ENCODE results near the gene GOLGA1. TPM values are rescaled to one million over a fixed set of nuclear protein-coding genes. Genes with fewer than 3 reads are reported as not detected.

GOLGA1 gene
- total and polyA plus RNA-seq, 2 of the 13 experiments (the other 11 are each of a cell fraction or from before 2014, with no cell fraction given): 12.7 to 15.9 TPM

- TF ChIP-seq, protein P1, sequence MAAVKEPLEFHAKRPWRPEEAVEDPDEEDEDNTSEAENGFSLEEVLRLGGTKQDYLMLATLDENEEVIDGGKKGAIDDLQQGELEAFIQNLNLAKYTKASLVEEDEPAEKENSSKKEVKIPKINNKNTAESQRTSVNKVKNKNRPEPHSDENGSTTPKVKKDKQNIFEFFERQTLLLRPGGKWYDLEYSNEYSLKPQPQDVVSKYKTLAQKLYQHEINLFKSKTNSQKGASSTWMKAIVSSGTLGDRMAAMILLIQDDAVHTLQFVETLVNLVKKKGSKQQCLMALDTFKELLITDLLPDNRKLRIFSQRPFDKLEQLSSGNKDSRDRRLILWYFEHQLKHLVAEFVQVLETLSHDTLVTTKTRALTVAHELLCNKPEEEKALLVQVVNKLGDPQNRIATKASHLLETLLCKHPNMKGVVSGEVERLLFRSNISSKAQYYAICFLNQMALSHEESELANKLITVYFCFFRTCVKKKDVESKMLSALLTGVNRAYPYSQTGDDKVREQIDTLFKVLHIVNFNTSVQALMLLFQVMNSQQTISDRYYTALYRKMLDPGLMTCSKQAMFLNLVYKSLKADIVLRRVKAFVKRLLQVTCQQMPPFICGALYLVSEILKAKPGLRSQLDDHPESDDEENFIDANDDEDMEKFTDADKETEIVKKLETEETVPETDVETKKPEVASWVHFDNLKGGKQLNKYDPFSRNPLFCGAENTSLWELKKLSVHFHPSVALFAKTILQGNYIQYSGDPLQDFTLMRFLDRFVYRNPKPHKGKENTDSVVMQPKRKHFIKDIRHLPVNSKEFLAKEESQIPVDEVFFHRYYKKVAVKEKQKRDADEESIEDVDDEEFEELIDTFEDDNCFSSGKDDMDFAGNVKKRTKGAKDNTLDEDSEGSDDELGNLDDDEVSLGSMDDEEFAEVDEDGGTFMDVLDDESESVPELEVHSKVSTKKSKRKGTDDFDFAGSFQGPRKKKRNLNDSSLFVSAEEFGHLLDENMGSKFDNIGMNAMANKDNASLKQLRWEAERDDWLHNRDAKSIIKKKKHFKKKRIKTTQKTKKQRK (IDR thresholded peaks at IDR 0.05; ENCODE audit: low read length): no peak
- no peak for TF ChIP-seq HOXA5 (CRISPR knock-in tag; IDR thresholded peaks at IDR 0.05)
- no peak for TF ChIP-seq ZNF335 (CRISPR knock-in tag; IDR thresholded peaks at IDR 0.05)
- TF ChIP-seq SMYD3 (CRISPR knock-in tag; IDR thresholded peaks at IDR 0.05): no peak
- no peak for TF ChIP-seq NKX3-1 (CRISPR knock-in tag; IDR thresholded peaks at IDR 0.05)
- TF ChIP-seq ZNF296 (CRISPR knock-in tag; conservative IDR thresholded peaks at IDR 0.05): no peak
- no peak for TF ChIP-seq NFIB (CRISPR knock-in tag; IDR thresholded peaks at IDR 0.05; ENCODE audit: borderline replicate concordance)
- TF ChIP-seq ATAD3A (CRISPR knock-in tag; IDR thresholded peaks at IDR 0.05): no peak
- TF ChIP-seq ZNF121 (CRISPR knock-in tag; IDR thresholded peaks at IDR 0.05): peak; percentile 70; the same call in 1 of the 2 replicates
- TF ChIP-seq ZNF850 (CRISPR knock-in tag; conservative IDR thresholded peaks at IDR 0.05): no peak
- no peak for TF ChIP-seq ZC3H4 (CRISPR knock-in tag; IDR thresholded peaks at IDR 0.05; ENCODE audit: borderline replicate concordance)
- TF ChIP-seq NPAS2 (CRISPR knock-in tag; IDR thresholded peaks at IDR 0.05; ENCODE audit: borderline replicate concordance): no peak
- no peak for TF ChIP-seq POLR2AphosphoS2 (IDR thresholded peaks at IDR 0.05; ENCODE audit: low read depth, low read length)
- TF ChIP-seq SMC3 (IDR thresholded peaks at IDR 0.05; ENCODE audit: low read length): no peak
- no peak for TF ChIP-seq MAZ (IDR thresholded peaks at IDR 0.05; ENCODE audit: borderline replicate concordance, low read depth, low read length)
- no peak for TF ChIP-seq MAZ (CRISPR knock-in tag; IDR thresholded peaks at IDR 0.05; ENCODE audit: low read depth)
- TF ChIP-seq ZNF674 (CRISPR knock-in tag; IDR thresholded peaks at IDR 0.05; ENCODE audit: low read depth): no peak
- TF ChIP-seq, protein P2, sequence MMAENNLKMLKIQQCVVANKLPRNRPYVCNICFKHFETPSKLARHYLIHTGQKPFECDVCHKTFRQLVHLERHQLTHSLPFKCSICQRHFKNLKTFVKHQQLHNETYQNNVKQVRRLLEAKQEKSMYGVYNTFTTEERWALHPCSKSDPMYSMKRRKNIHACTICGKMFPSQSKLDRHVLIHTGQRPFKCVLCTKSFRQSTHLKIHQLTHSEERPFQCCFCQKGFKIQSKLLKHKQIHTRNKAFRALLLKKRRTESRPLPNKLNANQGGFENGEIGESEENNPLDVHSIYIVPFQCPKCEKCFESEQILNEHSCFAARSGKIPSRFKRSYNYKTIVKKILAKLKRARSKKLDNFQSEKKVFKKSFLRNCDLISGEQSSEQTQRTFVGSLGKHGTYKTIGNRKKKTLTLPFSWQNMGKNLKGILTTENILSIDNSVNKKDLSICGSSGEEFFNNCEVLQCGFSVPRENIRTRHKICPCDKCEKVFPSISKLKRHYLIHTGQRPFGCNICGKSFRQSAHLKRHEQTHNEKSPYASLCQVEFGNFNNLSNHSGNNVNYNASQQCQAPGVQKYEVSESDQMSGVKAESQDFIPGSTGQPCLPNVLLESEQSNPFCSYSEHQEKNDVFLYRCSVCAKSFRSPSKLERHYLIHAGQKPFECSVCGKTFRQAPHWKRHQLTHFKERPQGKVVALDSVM (CRISPR knock-in tag; IDR thresholded peaks at IDR 0.05): peak; percentile 59; the same call in 1 of the 2 replicates
- TF ChIP-seq, protein P3, sequence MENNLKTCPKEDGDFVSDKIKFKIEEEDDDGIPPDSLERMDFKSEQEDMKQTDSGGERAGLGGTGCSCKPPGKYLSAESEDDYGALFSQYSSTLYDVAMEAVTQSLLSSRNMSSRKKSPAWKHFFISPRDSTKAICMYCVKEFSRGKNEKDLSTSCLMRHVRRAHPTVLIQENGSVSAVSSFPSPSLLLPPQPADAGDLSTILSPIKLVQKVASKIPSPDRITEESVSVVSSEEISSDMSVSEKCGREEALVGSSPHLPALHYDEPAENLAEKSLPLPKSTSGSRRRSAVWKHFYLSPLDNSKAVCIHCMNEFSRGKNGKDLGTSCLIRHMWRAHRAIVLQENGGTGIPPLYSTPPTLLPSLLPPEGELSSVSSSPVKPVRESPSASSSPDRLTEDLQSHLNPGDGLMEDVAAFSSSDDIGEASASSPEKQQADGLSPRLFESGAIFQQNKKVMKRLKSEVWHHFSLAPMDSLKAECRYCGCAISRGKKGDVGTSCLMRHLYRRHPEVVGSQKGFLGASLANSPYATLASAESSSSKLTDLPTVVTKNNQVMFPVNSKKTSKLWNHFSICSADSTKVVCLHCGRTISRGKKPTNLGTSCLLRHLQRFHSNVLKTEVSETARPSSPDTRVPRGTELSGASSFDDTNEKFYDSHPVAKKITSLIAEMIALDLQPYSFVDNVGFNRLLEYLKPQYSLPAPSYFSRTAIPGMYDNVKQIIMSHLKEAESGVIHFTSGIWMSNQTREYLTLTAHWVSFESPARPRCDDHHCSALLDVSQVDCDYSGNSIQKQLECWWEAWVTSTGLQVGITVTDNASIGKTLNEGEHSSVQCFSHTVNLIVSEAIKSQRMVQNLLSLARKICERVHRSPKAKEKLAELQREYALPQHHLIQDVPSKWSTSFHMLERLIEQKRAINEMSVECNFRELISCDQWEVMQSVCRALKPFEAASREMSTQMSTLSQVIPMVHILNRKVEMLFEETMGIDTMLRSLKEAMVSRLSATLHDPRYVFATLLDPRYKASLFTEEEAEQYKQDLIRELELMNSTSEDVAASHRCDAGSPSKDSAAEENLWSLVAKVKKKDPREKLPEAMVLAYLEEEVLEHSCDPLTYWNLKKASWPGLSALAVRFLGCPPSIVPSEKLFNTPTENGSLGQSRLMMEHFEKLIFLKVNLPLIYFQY (CRISPR knock-in tag; IDR thresholded peaks at IDR 0.05; ENCODE audit: borderline replicate concordance): no peak
- TF ChIP-seq SYNCRIP (IDR thresholded peaks at IDR 0.05; ENCODE audit: insufficient read depth, low read depth, low read length): no peak
- no peak for TF ChIP-seq FOXA1 (IDR thresholded peaks at IDR 0.05)
- TF ChIP-seq FOXA1 (CRISPR knock-in tag; IDR thresholded peaks at IDR 0.05): no peak
- TF ChIP-seq ZNF44 (CRISPR knock-in tag; IDR thresholded peaks at IDR 0.05): no peak
These were observed 8.5 kb upstream of the GOLGA1 start (continued) for GRCh38 chr9:124949387-124949786.

Measured in HepG2 (cell line).